Keratinocyte (primary cell): Measurements from ENCODE around the gene KCNJ12.

ENCODE experiments used
- CTCF ChIP-seq, 3 experiments: IDR thresholded peaks in 1 of 3; conservative IDR thresholded peaks in 1 of 3; optimal IDR thresholded peaks in 1 of 3; 2 replicates in 2 of 3; 3 replicates in 1 of 3; pipeline versions ENCODE3 to v1.5.1; 2011; ENCODE audit warnings: low read length in 3 of 3, mild to moderate bottlenecking in 3 of 3, moderate library complexity in 2 of 3, control low read depth in 1 of 3, inconsistent platforms in 1 of 3; ENCODE audit not compliant: insufficient read depth in 2 of 3; ENCODE audit errors: extremely low read depth in 1 of 3
- EZH2 ChIP-seq: IDR thresholded peaks from one replicate; pipeline ENCODE4 v1.6.1; 2012; ENCODE audit warnings: inconsistent platforms, mild to moderate bottlenecking, low read length, moderate library complexity

- TF ChIP-seq CTCF (optimal IDR thresholded peaks at IDR 0.05 in 1 of 3, IDR thresholded peaks at IDR 0.05 in 1 of 3, conservative IDR thresholded peaks at IDR 0.05 in 1 of 3; ENCODE audit: extremely low read depth in 1 of 3, insufficient read depth in 2 of 3, low read length in 3 of 3): no peak
- TF ChIP-seq EZH2: no peak
Measured at GRCh38 chr17:21445091-21445650, 69.0 kb downstream of the KCNJ12 start.
